Fibroblast of the aortic adventitia (primary cell): ENCODE results near the gene STPG3. TPM values are rescaled to one million over a fixed set of nuclear protein-coding genes. Genes with fewer than 3 reads are reported as not detected.

ENCODE experiments used
- DNase-seq: peaks from one replicate; pipeline ENCODE4 v3.0.0-alpha.2; 2010; ENCODE audit warnings: low read depth
- H3K4me3 ChIP-seq: 2 replicates; pipeline ENCODE4 v1.5.1; 2011; ENCODE audit warnings: low read depth, mild to moderate bottlenecking, control low read depth, low read length, moderate library complexity
- CTCF ChIP-seq: IDR thresholded peaks from 2 replicates; pipeline ENCODE4 v1.5.1; 2011; ENCODE audit warnings: mild to moderate bottlenecking, low read length, control low read depth, inconsistent platforms; ENCODE audit not compliant: insufficient read depth
- total RNA-seq: library from RNA; depleted of rRNA; stranded (reverse); fragments of >200 nt; gene quantifications from 2 replicates; pipeline ENCODE4 v1.2.3, GENCODE V29; 2012; ENCODE audit warnings: low replicate concordance

The STPG3 gene
- total RNA-seq, 1 donor = not detected

GRCh38 chr9:137266162-137266527 is 15.1 kb downstream of the STPG3 start:
- no peak for TF ChIP-seq CTCF
- no peak for DNase-seq

GRCh38 chr9:137266585-137267453 is 15.7 kb downstream of the STPG3 start:
- no peak for DNase-seq
- no peak for TF ChIP-seq CTCF

More at GRCh38 chr9:137266162-137266527, 15.1 kb downstream of the STPG3 start:
- no peak overlapping the region for H3K4me3 ChIP-seq

GRCh38 chr9:137267933-137268355 is 16.9 kb downstream of the STPG3 start:
- DNase-seq = no peak
- no peak overlapping the region for H3K4me3 ChIP-seq
- TF ChIP-seq CTCF = no peak

More at GRCh38 chr9:137266585-137267453, 15.7 kb downstream of the STPG3 start:
- no peak overlapping the region for H3K4me3 ChIP-seq

- TF ChIP-seq CTCF = no peak
- DNase-seq = no peak
Measured at GRCh38 chr9:137268538-137269201, 17.6 kb downstream of the STPG3 start.

GRCh38 chr9:137269231-137269772 is 18.2 kb downstream of the STPG3 start:
- no peak for TF ChIP-seq CTCF
- no peak for DNase-seq
- H3K4me3 ChIP-seq = no peak overlapping the region

More at GRCh38 chr9:137268538-137269201, 17.6 kb downstream of the STPG3 start:
- H3K4me3 ChIP-seq = no peak overlapping the region

- TF ChIP-seq CTCF = no peak
- H3K4me3 ChIP-seq = no peak overlapping the region
- DNase-seq = no peak
Measured at GRCh38 chr9:137270929-137271695, 20.0 kb downstream of the STPG3 start.
